ENCODE results near the gene AMY1A.
"Not testable (repeated sequence)": the region's sequence is repeated elsewhere in the genome, so short reads cannot be mapped to it uniquely, and the experiment has no call there.

Gene AMY1A

DNA sequence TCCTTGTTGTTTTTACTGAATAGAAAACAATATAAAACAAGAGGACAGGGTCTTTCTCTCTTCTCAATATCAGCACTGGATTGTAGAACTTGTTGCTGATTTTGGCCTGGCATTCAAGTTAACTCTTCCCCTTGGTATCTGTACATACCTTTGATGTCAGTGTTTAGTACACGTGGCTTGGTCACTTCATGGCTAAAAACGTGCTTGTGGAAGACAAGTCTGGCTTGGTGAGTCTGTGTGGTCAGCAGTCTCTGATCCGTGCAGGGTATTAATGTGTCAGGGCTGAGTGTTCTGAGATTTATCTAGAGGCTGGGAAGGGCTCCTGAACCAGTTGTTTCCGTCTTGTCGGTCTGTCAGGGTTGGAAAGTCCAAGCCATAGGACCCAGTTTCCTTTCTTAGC is at the start of gene AMY1A:
AMY1A (plus strand) TSS at position 301 of the 400 bp plus-strand sequence. CDS start 571 bp downstream, outside the sequence.
- not testable (repeated sequence) for DNase-seq

DNA sequence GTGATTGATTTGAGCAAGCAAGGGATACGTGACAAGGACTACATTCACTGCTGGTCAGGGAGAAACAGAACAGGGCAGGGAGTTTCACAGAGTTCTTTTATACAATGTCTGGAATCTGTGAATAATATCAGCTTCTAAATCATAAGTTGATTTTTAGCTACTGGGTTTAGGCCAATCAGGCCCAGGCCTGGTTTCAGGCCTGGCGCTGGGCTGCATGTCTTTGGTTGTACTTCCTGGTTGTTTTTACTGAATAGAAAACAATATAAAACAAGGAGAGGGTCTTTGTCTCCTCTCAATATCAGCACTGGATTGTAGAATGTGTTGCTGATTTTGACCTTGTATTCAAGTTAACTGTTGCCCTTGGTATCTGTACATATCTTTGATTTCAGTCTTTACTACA is 39.2 kb upstream of the AMY1A start:
- no peak for DNase-seq

DNA sequence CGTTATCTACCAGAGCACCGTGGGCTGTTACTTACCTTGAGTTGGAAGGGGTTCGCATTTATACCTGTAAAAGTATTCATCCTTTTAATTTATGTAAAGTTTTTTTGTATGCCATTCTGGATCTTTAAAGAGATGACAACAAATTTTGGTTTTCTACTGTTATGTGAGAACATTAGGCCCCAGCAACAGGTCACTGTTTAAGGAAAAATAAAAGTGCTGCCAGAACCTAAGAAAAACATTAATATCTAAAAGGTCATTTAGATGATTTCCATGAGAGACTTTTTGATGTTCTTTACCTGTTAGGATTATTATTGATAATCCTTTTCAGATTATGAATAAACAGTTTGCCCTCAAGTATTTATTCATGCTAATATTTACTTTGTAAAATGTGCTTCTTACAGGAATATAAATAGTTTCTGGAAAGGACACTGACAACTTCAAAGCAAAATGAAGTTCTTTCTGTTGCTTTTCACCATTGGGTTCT is 38.5 kb upstream of the AMY1A start, which contains the start of gene AMY2A:
AMY2A (plus strand) TSS at position 434 of the 484 bp plus-strand sequence; CDS start at position 448, 14 bp downstream.
- not testable (repeated sequence) for DNase-seq

DNA sequence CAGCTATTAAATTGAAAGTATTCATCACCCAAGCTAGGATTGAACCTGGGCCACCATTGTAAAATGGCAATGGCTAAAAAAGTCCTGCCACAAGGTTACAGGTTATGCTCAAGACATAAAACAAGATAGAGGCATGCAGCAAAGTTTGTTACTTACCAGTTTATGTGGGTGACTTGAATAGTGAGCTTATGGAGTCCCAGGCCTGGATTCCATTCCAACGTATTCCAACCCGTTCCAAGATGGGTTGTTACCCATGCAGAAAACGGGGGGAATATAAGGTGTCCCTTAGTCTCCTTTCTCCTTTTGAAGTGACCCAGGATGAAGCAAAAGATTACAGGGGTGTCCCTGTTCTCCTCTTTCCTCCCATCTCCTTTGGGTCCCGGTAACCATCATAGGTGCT is 28.1 kb upstream of the AMY1A start:
- not testable (repeated sequence) for DNase-seq

DNA sequence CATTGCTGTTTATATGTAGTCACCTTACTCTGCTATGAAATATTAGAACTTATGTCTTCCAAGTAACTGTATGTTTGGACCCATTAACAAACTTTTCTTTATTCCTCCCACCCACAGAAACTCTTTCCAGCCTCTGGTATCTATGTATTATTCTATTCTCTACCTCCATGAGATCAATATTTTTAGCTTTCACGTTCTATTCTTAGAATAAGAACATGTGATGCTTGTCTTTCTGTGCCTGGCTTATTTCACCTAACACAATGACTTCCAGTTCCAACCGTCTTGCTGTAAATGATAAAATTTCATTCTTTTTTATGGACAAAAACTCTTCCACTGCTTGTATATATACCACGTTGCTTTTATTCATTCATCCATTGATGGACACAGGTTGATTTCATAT is 14.4 kb upstream of the AMY1A start:
- not testable (repeated sequence) for DNase-seq

DNA sequence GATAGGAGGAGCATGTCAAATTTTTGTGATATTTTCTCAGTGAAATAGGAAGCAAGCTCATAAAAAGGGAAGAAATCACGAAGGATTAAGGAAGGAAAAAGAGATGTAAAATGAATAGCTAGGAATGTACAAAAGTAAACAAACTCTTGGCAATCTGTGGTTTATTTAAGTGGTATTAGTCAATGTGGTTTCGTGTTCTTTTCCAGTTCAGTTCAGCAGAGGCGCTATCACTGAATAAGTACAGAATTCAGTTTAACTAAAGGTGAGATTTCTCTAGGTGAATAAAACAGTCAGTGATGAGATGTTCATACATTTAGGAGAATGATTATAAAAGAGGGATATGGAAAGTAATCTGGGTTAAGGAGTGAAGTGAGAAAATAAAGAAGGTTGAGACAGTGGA is 11.7 kb upstream of the AMY1A start:
- DNase-seq = not testable (repeated sequence)

DNA sequence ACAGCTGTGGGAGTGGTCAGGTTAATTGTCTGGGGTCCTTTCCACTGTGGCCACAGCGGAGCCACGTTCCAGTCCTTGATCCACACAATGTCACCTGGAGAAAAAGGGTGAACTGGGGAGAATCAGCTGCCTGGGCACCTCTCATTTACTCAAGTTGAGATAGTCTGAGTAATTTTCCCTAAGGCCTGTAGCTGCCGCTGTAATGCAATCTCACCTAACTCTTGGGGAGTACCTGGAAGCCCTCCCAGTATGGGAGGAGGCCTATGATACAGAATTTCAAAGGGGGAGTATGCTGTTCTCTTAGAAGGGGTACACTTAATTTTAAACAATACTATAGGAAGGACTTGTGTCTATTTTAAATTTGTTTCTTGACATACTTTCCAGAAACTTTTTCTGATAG is 5.3 kb upstream of the AMY1A start:
- DNase-seq = not testable (repeated sequence)

DNA sequence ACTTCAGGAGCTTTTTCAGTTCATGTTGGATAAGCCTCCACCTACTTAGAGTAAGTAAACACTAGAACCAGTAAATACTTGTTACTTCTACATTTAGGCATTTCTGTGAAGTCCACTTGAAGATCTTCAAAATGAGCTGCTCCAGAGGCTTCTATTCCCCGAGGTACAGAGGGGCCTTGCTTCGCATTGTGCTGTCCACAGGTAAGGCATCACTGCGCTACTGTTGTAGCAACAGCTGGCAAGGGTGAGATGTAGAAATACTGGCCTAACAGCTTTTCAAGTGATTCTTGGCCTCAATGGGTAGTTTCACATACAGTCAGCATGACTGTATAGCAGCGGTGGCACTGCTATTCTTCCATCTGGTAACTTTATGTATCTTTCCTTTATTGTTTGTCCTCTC is 4.7 kb upstream of the AMY1A start:
- not testable (repeated sequence) for DNase-seq

DNA sequence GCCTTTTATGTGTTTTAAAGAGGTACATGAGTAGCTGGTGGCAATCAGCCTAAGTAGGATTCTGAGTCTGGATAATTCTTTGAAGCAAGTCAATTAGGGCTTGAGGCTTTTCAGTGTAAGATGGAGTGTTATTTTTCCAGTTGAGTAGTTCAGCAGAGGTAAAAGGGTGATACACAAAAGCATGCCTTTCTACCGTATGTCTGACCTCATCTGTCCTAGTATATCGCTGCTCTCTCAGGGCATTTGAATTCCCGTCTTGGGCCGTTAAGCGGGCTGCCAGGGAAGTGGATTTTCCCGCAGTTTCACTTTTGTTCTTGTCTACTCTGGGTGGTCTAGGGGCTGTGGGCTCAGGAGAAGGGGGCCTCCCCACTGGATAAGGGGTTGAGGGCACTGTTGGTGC is 1.4 kb upstream of the AMY1A start:
- DNase-seq = not testable (repeated sequence)

DNA sequence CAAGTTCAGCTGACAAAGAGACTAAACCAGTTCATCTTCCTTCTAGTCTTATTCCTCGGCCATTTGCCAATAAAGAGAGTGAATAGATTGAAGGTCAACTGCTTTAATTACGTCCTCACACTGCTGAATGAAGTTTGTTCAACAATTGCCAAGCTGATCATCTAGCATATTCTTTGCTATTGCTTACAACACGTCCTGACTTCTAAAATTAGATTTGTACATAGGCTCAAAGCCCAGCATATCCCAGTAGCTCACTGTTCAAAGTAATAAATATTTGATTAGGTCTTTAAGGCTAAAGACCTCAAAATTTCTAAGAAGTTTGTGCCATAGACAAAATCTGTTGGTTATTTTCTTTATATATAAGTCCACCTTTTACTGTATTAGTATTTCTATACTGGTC is 20.8 kb downstream of the AMY1A start:
- DNase-seq = not testable (repeated sequence)

DNA sequence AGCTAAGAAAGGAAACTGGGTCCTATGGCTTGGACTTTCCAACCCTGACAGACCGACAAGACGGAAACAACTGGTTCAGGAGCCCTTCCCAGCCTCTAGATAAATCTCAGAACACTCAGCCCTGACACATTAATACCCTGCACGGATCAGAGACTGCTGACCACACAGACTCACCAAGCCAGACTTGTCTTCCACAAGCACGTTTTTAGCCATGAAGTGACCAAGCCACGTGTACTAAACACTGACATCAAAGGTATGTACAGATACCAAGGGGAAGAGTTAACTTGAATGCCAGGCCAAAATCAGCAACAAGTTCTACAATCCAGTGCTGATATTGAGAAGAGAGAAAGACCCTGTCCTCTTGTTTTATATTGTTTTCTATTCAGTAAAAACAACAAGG is 40.5 kb downstream of the AMY1A start, which contains the start of gene AMY1B:
AMY1B (minus strand) TSS at position 101 of the 400 bp plus-strand sequence. CDS start 571 bp downstream, outside the sequence.
- DNase-seq = not testable (repeated sequence)

DNA sequence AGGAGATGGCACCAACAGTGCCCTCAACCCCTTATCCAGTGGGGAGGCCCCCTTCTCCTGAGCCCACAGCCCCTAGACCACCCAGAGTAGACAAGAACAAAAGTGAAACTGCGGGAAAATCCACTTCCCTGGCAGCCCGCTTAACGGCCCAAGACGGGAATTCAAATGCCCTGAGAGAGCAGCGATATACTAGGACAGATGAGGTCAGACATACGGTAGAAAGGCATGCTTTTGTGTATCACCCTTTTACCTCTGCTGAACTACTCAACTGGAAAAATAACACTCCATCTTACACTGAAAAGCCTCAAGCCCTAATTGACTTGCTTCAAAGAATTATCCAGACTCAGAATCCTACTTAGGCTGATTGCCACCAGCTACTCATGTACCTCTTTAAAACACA is 41.9 kb downstream of the AMY1A start:
- DNase-seq = not testable (repeated sequence)

DNA sequence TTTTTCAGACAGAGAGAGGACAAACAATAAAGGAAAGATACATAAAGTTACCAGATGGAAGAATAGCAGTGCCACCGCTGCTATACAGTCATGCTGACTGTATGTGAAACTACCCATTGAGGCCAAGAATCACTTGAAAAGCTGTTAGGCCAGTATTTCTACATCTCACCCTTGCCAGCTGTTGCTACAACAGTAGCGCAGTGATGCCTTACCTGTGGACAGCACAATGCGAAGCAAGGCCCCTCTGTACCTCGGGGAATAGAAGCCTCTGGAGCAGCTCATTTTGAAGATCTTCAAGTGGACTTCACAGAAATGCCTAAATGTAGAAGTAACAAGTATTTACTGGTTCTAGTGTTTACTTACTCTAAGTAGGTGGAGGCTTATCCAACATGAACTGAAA is 45.1 kb downstream of the AMY1A start:
- not testable (repeated sequence) for DNase-seq

DNA sequence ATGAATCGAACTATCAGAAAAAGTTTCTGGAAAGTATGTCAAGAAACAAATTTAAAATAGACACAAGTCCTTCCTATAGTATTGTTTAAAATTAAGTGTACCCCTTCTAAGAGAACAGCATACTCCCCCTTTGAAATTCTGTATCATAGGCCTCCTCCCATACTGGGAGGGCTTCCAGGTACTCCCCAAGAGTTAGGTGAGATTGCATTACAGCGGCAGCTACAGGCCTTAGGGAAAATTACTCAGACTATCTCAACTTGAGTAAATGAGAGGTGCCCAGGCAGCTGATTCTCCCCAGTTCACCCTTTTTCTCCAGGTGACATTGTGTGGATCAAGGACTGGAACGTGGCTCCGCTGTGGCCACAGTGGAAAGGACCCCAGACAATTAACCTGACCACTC is 45.7 kb downstream of the AMY1A start:
- not testable (repeated sequence) for DNase-seq

DNA sequence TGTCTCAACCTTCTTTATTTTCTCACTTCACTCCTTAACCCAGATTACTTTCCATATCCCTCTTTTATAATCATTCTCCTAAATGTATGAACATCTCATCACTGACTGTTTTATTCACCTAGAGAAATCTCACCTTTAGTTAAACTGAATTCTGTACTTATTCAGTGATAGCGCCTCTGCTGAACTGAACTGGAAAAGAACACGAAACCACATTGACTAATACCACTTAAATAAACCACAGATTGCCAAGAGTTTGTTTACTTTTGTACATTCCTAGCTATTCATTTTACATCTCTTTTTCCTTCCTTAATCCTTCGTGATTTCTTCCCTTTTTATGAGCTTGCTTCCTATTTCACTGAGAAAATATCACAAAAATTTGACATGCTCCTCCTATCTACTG is 52.1 kb downstream of the AMY1A start:
- not testable (repeated sequence) for DNase-seq

DNA sequence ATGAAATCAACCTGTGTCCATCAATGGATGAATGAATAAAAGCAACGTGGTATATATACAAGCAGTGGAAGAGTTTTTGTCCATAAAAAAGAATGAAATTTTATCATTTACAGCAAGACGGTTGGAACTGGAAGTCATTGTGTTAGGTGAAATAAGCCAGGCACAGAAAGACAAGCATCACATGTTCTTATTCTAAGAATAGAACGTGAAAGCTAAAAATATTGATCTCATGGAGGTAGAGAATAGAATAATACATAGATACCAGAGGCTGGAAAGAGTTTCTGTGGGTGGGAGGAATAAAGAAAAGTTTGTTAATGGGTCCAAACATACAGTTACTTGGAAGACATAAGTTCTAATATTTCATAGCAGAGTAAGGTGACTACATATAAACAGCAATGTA is 54.8 kb downstream of the AMY1A start:
- not testable (repeated sequence) for DNase-seq
